ENCODE measurements around the gene WDR93.
"Not testable (repeated sequence)": the region's sequence is repeated elsewhere in the genome, so short reads cannot be mapped to it uniquely, and the experiment has no call there.

The WDR93 gene

GRCh38 chr15:89783861-89784685 lies 93.5 kb downstream of the WDR93 start:
- no peak for TF ChIP-seq CTCF (IDR thresholded peaks at IDR 0.05; ENCODE audit: low read depth, low read length)
- peak in 1 of 2 donors; percentile 43 for DNase-seq (ENCODE audit: low read depth in 2 of 2)
- no peak overlapping the region for H3K4me3 ChIP-seq (replicated peaks in 1 of 2; ENCODE audit: low read depth in 2 of 2, low read length in 2 of 2)

GRCh38 chr15:89784686-89784960 lies 94.0 kb downstream of the WDR93 start:
- H3K4me3 ChIP-seq (replicated peaks in 1 of 2; ENCODE audit: low read depth in 2 of 2, low read length in 2 of 2): no peak overlapping the region
- DNase-seq (ENCODE audit: low read depth in 2 of 2): no peak
- no peak for TF ChIP-seq CTCF (IDR thresholded peaks at IDR 0.05; ENCODE audit: low read depth, low read length)

GRCh38 chr15:89785064-89785773 lies 94.6 kb downstream of the WDR93 start:
- TF ChIP-seq CTCF (IDR thresholded peaks at IDR 0.05; ENCODE audit: low read depth, low read length): no peak
- DNase-seq (ENCODE audit: low read depth in 2 of 2): no peak

GRCh38 chr15:89785774-89786140 lies 95.1 kb downstream of the WDR93 start:
- no peak for TF ChIP-seq CTCF (IDR thresholded peaks at IDR 0.05; ENCODE audit: low read depth, low read length)
- DNase-seq (ENCODE audit: low read depth in 2 of 2): peak in 1 of 2 donors; percentile 74
- no peak overlapping the region for H3K4me3 ChIP-seq (replicated peaks in 1 of 2; ENCODE audit: low read depth in 2 of 2, low read length in 2 of 2)

More at GRCh38 chr15:89785064-89785773, 94.6 kb downstream of the WDR93 start:
- no peak overlapping the region for H3K4me3 ChIP-seq (replicated peaks in 1 of 2; ENCODE audit: low read depth in 2 of 2, low read length in 2 of 2)

GRCh38 chr15:89787944-89788343 lies 97.3 kb downstream of the WDR93 start:
- no peak for DNase-seq (ENCODE audit: low read depth in 2 of 2)
- no peak for TF ChIP-seq CTCF (IDR thresholded peaks at IDR 0.05; ENCODE audit: low read depth, low read length)
- no peak overlapping the region for H3K4me3 ChIP-seq (replicated peaks in 1 of 2; ENCODE audit: low read depth in 2 of 2, low read length in 2 of 2)

GRCh38 chr15:89788585-89788984 lies 98.0 kb downstream of the WDR93 start:
- not testable (repeated sequence) for DNase-seq (ENCODE audit: low read depth in 2 of 2); H3K4me3 ChIP-seq (replicated peaks in 1 of 2; ENCODE audit: low read depth in 2 of 2, low read length in 2 of 2)

- no peak overlapping the region for H3K4me3 ChIP-seq (replicated peaks in 1 of 2; ENCODE audit: low read depth in 2 of 2, low read length in 2 of 2)
- no peak for DNase-seq (ENCODE audit: low read depth in 2 of 2)
- no peak for TF ChIP-seq CTCF (IDR thresholded peaks at IDR 0.05; ENCODE audit: low read depth, low read length)
Measured at GRCh38 chr15:89790206-89790605, 99.6 kb downstream of the WDR93 start.

All from cardiac fibroblast (primary cell).